Measurements from ENCODE around the gene NKIRAS1.

- no peak for TF ChIP-seq CTCF (IDR thresholded peaks at IDR 0.05; ENCODE audit: insufficient read depth, low read length)
- no peak for TF ChIP-seq POLR2AphosphoS5 (IDR thresholded peaks at IDR 0.05; ENCODE audit: low read depth)
Observed at GRCh38 chr3:23928524-23928923, 11.7 kb upstream of the NKIRAS1 start.
